ENCODE measurements around the gene NES. TPM values are rescaled to one million over a fixed set of nuclear protein-coding genes. Genes with fewer than 3 reads are reported as not detected.

Gene NES
- total RNA-seq, 4 donors from 2014 or later, result 16.6 to 37.4 (median 32.5) TPM

DNA sequence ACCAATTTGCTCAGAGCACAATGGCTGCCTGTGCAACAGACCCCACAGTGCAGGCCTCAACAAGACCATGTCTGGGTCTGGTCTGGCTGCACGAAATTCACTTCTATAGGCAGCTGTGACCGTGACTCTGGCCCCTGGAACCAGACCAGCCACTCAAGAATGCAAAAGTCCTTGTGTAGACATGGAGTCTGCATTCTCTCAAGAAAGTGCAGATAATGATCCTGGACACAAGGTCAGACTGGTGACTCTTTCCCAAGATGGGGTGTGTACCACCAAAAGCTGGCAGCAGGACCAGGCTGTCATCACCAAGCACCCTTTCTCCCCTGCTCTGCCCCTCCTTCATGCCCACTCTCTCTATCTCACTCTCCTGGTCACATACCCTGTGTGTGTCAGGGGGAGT is 43.9 kb upstream of the NES start:
- no peak overlapping the region for H3K4me3 ChIP-seq
- no peak overlapping the region for H3K27ac ChIP-seq (replicated peaks in 1 of 4)
- no peak for DNase-seq (ENCODE audit: extremely low spot score)
- no peaks in the 10 kb centered on the region for H3K9me3 ChIP-seq
- 95% methylated on average over 2 of the region's 2 CpGs for WGBS
- H3K4me1 ChIP-seq, result peaks cover 14 to 24% (median 23%) of the 10 kb centered on the region in 4 donors
- no peak for TF ChIP-seq POLR2A (IDR thresholded peaks at IDR 0.05; ENCODE audit: low read depth)
- no peak for TF ChIP-seq EP300 (IDR thresholded peaks at IDR 0.05)
- TF ChIP-seq POLR2AphosphoS5 (IDR thresholded peaks at IDR 0.05), result no peak
- TF ChIP-seq, protein P1, sequence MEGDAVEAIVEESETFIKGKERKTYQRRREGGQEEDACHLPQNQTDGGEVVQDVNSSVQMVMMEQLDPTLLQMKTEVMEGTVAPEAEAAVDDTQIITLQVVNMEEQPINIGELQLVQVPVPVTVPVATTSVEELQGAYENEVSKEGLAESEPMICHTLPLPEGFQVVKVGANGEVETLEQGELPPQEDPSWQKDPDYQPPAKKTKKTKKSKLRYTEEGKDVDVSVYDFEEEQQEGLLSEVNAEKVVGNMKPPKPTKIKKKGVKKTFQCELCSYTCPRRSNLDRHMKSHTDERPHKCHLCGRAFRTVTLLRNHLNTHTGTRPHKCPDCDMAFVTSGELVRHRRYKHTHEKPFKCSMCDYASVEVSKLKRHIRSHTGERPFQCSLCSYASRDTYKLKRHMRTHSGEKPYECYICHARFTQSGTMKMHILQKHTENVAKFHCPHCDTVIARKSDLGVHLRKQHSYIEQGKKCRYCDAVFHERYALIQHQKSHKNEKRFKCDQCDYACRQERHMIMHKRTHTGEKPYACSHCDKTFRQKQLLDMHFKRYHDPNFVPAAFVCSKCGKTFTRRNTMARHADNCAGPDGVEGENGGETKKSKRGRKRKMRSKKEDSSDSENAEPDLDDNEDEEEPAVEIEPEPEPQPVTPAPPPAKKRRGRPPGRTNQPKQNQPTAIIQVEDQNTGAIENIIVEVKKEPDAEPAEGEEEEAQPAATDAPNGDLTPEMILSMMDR (IDR thresholded peaks at IDR 0.05), result no peak
- H3K27me3 ChIP-seq, result no peaks in the 10 kb centered on the region
- intact Hi-C loops (cut with DNase I), result no loop called here
- H3K36me3 ChIP-seq, result peaks cover 32 to 68% (median 43%) of the 10 kb centered on the region in 4 donors

DNA sequence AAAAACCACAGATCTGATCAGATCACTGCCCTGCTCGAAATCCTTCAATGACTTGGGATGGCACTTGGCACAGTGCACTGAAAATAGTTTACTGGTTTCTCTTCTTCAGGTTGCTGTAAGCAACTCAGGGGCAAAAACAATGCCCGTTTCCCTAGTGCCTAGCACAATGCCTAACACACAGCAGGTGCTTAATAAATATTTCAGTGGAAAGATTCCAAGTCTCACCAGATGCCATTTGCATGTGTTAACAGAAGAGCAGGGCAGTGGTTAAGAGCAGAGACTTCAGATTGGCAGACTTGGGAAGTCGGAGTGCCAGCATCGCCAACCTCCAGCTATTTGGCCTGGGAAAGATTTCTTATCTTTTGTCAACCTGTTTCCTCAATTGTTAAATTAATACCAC is 40.1 kb upstream of the NES start:
- Histone ChIP-seq H3K9me3 (no peaks in the 10 kb centered on the region), H3K27ac (replicated peaks in 1 of 4) (no peak overlapping the region), H3K27me3 (no peaks in the 10 kb centered on the region), H3K4me3 (no peak overlapping the region), H3K4me1 (peaks cover 0 to 9% (median 8%) of the 10 kb centered on the region in 4 donors), H3K36me3 (peaks cover 11 to 47% (median 23%) of the 10 kb centered on the region in 4 donors)
- WGBS, result 91% methylated on average over 4 of the region's 4 CpGs
- intact Hi-C loops (cut with DNase I), result no loop called here
- DNase-seq (ENCODE audit: extremely low spot score), result no peak
- TF ChIP-seq POLR2AphosphoS5 (IDR thresholded peaks at IDR 0.05), result no peak
- no peak for TF ChIP-seq POLR2A (IDR thresholded peaks at IDR 0.05; ENCODE audit: low read depth)
- TF ChIP-seq, protein P1 (IDR thresholded peaks at IDR 0.05), result no peak
- TF ChIP-seq EP300 (IDR thresholded peaks at IDR 0.05), result no peak

DNA sequence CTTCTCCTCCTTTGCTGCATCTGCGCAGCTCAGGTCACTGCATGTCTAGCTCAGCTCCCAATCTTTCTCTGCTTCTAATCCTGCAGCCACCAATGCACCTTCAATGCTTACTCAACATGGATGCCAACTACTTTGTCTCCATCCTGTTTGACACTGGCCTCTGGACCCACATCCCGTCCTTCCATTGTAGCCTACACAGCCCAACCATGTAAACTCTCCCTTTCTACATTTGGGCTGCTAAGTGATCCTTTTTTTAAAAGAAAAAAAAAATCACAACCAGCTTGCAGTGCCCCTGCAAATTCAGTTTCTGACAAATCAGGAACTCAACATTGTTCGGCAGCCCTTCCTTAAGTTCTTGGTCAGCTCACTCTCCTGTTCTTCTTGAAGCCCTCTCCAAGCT is 37.6 kb upstream of the NES start:
- Histone ChIP-seq H3K9me3 (no peaks in the 10 kb centered on the region), H3K36me3 (peaks cover 0 to 22% (median 4%) of the 10 kb centered on the region in 4 donors), H3K27me3 (no peaks in the 10 kb centered on the region), H3K4me1 (peaks cover 5 to 32% (median 26%) of the 10 kb centered on the region in 4 donors), H3K27ac (replicated peaks in 1 of 4) (no peak overlapping the region), H3K4me3 (no peak overlapping the region)
- intact Hi-C loops (cut with DNase I), result no loop called here
- DNase-seq (ENCODE audit: extremely low spot score), result no peak
- TF ChIP-seq POLR2A (IDR thresholded peaks at IDR 0.05; ENCODE audit: low read depth), result no peak
- no peak for TF ChIP-seq POLR2AphosphoS5 (IDR thresholded peaks at IDR 0.05)
- TF ChIP-seq, protein P1 (IDR thresholded peaks at IDR 0.05), result no peak
- no peak for TF ChIP-seq EP300 (IDR thresholded peaks at IDR 0.05)
- WGBS, result 74% methylated on average over 3 of the region's 3 CpGs

DNA sequence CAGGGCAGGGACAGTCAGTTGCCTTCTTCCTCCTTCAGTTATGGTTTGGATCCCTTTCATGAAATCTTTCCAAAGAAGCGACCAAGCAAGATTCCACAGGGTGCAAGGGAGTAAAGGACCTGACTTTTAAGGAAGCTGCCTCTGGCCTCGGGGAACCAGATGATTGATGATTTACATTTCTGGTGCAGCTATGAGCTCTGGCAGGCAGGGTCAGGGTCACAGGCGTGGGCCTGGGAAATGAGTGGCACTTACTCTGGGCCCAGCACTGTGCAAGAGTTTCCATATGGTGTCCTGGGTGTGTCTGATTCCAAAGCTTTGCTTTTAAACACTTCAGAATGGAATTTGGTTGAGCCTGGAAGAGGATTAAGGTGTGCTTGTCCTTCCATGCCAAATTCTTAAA is 35.4 kb upstream of the NES start:
- 28% methylated on average over 3 of the region's 3 CpGs for WGBS
- intact Hi-C loops (cut with DNase I), result no loop called here
- no peak overlapping the region for H3K4me3 ChIP-seq
- no peak overlapping the region for H3K27ac ChIP-seq (replicated peaks in 1 of 4)
- no peaks in the 10 kb centered on the region for H3K9me3 ChIP-seq
- no peak for DNase-seq (ENCODE audit: extremely low spot score)
- no peaks in the 10 kb centered on the region for H3K27me3 ChIP-seq
- TF ChIP-seq POLR2AphosphoS5 (IDR thresholded peaks at IDR 0.05) (no peak), EP300 (IDR thresholded peaks at IDR 0.05) (no peak)
- H3K4me1 ChIP-seq, result peaks cover 10 to 53% (median 43%) of the 10 kb centered on the region in 4 donors
- H3K36me3 ChIP-seq, result peaks cover 0 to 14% (median 4%) of the 10 kb centered on the region in 4 donors

DNA sequence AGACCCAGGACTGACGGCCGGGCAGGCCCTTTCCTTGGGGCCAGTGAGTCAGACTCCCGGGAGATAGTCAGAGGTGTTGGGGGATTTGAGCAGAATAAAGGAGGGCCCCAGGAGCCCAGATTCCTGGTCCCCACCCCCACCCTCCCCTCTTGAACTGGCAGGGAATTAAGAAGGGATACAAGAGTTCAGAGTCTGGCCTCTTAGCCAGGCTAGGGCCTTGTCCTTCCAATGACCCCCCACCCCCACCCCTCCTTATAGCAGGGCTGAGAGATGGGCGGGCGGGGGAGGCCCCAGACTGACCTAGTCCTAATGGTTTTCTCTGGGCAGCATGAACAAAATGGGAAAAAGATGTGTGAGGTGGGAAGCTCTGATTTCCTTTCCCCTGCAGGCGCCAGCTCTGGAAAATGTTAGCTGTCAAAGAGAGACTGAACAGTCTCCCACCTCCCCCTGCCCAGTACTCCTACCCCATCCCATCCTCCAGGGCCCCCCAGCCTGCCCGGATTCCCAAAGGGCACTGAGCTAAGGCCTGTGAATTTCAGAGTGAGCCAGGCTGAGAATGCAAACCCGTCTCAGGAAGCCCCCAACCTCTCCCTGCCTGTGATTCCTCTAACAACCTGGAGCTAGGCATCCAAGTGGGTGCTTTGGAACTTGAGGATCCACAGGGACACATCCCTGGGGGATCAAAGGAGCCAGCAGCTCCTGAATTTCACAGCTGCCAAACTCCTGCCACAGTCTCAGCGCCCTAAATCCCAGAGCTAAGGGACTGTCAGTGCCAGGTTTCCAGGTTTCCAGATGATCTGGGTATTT is 34.0 kb upstream of the NES start:
- no peak overlapping the region for H3K27ac ChIP-seq (replicated peaks in 1 of 4)
- 67% methylated on average over 9 of the region's 9 CpGs for WGBS
- intact Hi-C loops (cut with DNase I), result no loop called here
- no peak overlapping the region for H3K4me3 ChIP-seq
- no peaks in the 10 kb centered on the region for H3K27me3 ChIP-seq
- H3K4me1 ChIP-seq, result peaks cover 17 to 67% (median 57%) of the 10 kb centered on the region in 4 donors
- no peak for TF ChIP-seq POLR2A (IDR thresholded peaks at IDR 0.05; ENCODE audit: low read depth)
- TF ChIP-seq, protein P1 (IDR thresholded peaks at IDR 0.05), result no peak
- no peak for TF ChIP-seq POLR2AphosphoS5 (IDR thresholded peaks at IDR 0.05)
- TF ChIP-seq EP300 (IDR thresholded peaks at IDR 0.05), result no peak
- H3K36me3 ChIP-seq, result peaks cover 0 to 8% (median 2%) of the 10 kb centered on the region in 4 donors
- no peaks in the 10 kb centered on the region for H3K9me3 ChIP-seq
- DNase-seq (ENCODE audit: extremely low spot score), result no peak

Measured in esophagus muscularis mucosa (tissue), 4 donors.